Stimulated activated CD8-positive, alpha-beta memory T cell treated with anti-CD3 and anti-CD28 coated beads, Interleukin-7, amount 100 ng/mL, for 24 hours (primary cell): ENCODE measurements around the gene ZNF3.

Experiments
- DNase-seq: peaks from one replicate; pipeline ENCODE4 v3.0.0-alpha.2; 2020; ENCODE audit warnings: low read depth

ZNF3 gene

GRCh38 chr7:100053215-100053614 lies 28.3 kb downstream of the ZNF3 start:
- no peak for DNase-seq

DNA sequence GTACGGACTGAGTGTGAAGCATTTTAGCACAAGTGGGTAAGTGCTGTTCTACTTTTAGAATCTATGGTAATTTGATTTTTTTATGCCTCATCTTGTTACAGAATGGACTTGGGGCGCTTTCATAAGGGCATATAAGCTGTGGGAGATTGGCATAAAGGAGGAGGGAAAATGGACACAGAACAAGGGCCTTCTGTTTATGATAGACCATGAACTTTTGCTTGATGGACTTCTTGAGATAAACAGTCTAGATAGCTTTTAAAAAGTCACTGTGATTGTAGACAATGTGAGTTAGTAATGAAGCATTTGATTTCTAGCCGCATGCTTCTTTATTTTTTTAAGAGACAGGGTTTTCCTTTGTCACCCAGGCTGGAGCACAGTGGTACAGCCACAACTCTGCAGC lies 29.9 kb downstream of the ZNF3 start:
- DNase-seq = no peak

DNA sequence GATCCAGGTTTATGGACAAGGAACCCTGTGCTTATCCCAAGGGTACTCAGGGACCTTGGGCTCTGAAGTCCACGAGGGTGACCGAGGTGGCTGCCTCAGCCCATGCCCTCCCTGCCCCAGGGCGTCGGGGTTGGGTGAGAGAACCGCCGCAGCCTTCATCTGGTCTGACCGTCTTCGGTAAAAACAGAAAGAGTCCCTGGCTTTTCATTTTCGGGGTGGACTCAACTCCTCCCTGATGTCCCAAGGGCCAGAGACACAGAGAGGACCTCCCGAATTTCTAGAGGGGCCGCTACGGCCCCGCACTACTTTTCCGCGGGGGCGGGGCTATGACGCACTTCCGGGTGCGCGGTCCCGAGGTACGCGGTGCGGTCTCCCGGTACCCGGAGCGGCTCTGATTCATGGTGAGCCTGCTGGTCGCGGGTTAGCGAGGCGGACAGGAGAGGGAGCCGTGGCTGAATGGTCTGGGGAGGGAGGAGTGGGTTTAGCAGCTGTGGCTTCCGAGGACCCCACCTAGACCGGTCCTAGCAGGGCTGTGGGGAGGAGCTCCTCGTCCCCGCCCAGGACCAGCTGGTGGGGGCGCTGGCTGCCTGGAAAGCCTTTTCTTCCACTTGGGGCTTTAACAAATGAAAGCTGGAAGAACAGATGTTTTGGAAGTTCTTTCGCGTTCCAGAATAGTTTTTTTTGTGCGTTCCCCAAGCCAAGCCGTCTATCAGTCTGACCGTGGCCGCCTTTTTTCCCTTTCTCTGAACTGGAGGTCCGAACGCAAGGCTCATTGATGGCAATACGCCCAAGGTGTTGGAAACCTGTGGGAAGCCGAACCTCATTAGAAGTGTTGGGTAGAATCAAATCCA lies 31.9 kb downstream of the ZNF3 start, which contains the start of gene ZSCAN21:
Gene ZSCAN21, plus strand, starts transcription at position 334 of the 851 bp plus-strand sequence. CDS start 7,233 bp downstream, outside the sequence.
- peak; percentile 76 for DNase-seq

DNA sequence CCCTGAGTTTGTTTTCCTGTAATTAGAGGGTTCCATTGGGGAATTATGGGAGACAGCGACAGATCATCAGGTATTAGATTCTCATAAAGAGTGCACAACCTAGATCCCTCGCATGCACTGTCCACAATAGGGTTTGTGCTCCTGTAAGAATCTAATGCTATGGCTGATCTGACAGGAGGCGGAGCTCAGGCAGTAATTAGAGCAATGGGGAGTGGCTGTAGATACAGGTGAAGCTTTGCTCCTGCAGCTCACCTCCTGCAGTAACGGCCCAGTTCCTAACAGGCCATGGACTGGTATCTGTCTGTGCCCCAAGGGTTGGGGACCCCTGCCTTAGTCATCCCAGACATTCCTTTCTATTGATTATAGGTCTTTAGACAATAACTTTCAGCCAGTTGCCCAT lies 32.8 kb downstream of the ZNF3 start:
- DNase-seq = no peak

DNA sequence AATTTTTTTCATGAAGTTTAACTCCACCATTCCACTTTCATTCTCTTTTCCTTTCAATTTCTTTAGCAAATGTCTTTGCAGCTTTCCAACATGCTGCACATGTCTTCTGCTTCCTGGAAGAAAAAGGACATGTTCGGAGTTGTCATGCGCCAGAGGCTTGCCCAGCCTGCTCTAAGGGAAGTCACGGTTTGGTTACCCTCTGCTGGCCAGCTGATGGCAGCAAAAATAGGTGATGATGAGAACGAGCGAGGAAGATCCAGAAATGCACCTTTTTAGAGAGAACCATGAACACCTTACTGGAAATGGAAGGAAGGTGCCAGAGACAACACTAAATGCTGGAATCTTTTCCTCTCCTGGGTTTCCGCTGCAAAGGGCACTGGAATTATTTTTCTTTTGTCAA lies 36.8 kb downstream of the ZNF3 start:
- DNase-seq = no peak

DNA sequence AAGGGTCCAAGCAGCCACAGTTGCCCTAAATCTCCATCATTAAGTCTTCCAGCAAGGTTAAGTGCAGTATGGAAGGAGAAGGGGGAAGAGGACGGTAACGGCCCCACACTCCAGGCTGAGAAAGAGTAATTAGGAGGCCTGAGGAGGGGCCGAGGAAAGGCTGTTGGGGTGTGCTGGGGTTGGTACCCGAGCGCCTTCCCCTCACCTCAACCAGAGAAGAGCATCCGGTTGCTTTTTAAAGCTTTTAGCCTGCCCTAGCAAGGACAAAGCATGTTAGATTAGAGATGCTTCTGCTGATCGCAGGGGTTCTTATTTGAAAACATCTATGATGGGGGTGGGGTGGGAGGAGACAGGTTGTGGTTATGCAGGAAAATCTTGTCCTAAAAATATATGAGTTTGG lies 40.9 kb downstream of the ZNF3 start:
- DNase-seq = no peak

DNA sequence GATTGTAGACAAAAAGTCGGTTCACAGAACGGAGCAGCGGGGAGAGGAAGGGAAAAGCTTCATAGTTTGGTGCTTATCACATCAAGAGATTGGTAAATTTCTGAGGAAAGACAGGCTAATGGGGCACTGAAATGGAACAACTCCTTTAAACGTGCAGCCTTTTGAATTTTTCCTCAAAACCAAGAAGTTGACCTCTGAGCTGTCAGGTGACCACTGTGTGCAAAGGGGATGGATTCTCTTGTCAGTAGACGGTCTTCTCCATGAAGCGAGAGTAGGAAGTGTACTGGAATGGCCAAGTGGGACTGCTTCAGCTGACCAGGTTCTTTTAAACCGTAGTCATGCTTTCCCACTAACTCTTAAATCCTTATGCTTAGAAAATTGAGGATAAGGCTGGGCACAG lies 43.2 kb downstream of the ZNF3 start:
- no peak for DNase-seq

GRCh38 chr7:100035876-100036275 lies 45.6 kb downstream of the ZNF3 start:
- no peak for DNase-seq

GRCh38 chr7:100034871-100035510 lies 46.5 kb downstream of the ZNF3 start:
- DNase-seq = no peak

DNA sequence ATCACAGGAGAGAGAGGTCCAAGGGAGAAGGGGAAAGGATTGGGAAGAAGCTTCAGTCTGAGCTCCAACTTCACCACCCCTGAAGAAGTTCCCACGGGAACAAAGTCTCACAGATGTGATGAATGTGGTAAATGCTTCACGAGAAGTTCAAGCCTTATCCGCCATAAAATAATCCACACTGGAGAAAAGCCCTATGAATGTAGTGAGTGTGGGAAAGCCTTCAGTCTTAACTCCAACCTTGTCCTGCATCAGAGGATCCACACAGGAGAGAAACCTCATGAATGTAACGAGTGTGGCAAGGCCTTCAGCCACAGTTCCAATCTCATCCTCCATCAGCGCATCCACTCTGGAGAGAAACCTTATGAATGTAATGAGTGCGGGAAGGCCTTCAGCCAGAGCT lies 48.0 kb downstream of the ZNF3 start:
- no peak for DNase-seq

DNA sequence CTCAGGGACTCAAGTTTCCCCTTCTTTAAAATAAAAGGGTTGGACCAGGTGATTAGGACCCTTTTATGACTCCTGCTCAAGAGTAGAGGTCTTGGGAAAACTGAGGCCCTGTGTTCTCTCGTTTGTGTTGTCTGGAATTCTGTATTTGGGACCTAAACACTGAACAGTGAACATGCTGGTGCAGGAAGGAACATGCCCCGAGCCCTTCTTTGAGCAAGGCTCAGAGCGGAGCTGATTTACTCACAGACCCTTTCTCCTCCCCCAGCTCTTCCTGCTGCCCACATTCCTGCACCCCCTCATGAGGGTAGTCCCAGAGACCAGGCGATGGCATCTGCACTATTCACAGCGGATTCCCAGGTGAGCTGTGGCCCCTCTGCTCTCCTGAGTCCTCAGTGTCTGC lies 51.9 kb downstream of the ZNF3 start:
- no peak for DNase-seq

- no peak for DNase-seq
These were observed 54.3 kb downstream of the ZNF3 start for GRCh38 chr7:100027197-100027596.

DNA sequence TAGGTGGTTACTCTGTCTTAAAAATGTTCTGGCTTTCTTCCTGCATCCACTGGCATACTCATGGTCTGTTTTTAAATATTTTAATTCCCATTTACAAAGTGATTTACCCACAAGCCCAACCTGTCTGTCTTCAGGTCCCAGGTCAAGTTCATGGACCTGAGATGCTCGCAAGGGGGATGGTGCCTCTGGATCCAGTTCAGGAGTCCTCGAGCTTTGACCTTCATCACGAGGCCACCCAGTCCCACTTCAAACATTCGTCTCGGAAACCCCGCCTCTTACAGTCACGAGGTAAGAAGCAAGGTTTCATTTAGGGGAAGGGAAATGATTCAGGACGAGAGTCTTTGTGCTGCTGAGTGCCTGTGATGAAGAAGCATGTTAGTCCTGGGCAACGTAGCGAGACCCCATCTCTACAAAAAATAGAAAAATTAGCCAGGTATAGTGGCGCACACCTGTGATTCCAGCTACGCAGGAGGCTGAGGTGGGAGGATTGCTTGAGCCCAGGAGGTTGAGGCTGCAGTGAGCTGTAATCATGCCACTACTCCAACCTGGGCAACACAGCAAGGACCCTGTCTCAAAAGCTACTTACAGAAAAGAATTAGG lies 57.4 kb downstream of the ZNF3 start:
- DNase-seq = no peak

- no peak for DNase-seq
These were observed 58.0 kb downstream of the ZNF3 start for GRCh38 chr7:100023526-100023925.

GRCh38 chr7:100022621-100023020 lies 58.9 kb downstream of the ZNF3 start:
- no peak for DNase-seq

DNA sequence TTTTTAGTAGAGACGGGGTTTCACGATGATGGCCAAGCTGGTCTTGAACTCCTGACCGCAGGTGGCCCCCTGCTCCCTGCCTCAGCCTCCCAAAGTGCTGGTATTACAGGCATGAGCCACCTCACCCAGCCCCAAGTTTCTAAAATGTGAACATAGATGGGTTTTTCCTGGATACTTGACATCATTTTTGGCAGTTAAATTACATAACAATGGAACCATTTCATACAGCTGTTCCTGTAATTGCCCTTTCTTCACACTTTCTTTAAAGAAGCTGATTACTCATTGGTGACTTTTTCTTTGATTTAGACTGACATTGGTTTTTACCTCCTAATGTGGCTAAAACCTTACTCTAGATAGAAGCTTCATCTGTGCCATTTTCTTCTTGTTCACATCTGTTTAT lies 60.2 kb downstream of the ZNF3 start:
- DNase-seq = no peak
